Naive thymus-derived CD4-positive, alpha-beta T cell (primary cell): ENCODE data around the gene ELK4. TPM values are rescaled to one million over a fixed set of nuclear protein-coding genes. Genes with fewer than 3 reads are reported as not detected.

Source experiments
- ATAC-seq: fragments of 150-1000 bp; cut with Tn5 transposase; 2 replicates; pipeline ENCODE4 v1.10.0; 2021; ENCODE audit warnings: mild to moderate bottlenecking, moderate library complexity
- CTCF ChIA-PET: fragments of 350-600 bp; sonication (Branson Sonifier 250); formaldehyde crosslinking; loops from one replicate; lab custom pipeline; 2021; ENCODE audit warnings: antibody characterized with exemption; lab: Charles Lee
- POLR2A ChIA-PET: fragments of 350-600 bp; sonication (Branson Sonifier 250); formaldehyde crosslinking; loops from one replicate; lab custom pipeline; 2021; ENCODE audit warnings: antibody characterized with exemption, inconsistent platforms; lab: Charles Lee
- DNase-seq, 9 donors: peaks; one replicate each; pipeline versions ENCODE4 v3.0.0 to v3.0.0-alpha.2; 2020 to 2022; ENCODE audit warnings: mixed read lengths in 1 of 9
- H3K27ac ChIP-seq: one replicate; pipeline ENCODE4 v1.7.0; 2013; ENCODE audit warnings: mild to moderate bottlenecking, low read depth, low read length, moderate library complexity
- H3K27me3 ChIP-seq, 2 donors: one replicate each; pipeline ENCODE4 v1.7.0; 2013; ENCODE audit warnings: low read length in 2 of 2, mild to moderate bottlenecking in 2 of 2, moderate library complexity in 2 of 2; ENCODE audit not compliant: control insufficient read depth in 2 of 2, insufficient read depth in 2 of 2
- H3K36me3 ChIP-seq, 3 experiments: 1 replicate in 2 of 3; 2 replicates in 1 of 3; pipeline ENCODE4 v1.7.0; 2013; ENCODE audit warnings: low read length in 3 of 3, mild to moderate bottlenecking in 3 of 3, moderate library complexity in 1 of 3; ENCODE audit not compliant: insufficient read depth in 3 of 3, control insufficient read depth in 2 of 3
- H3K4me1 ChIP-seq, 2 donors: one replicate each; pipeline ENCODE4 v1.7.0; 2013; ENCODE audit warnings: low read length in 2 of 2, mild to moderate bottlenecking in 2 of 2, moderate library complexity in 1 of 2; ENCODE audit not compliant: control insufficient read depth in 2 of 2, insufficient read depth in 2 of 2
- H3K4me3 ChIP-seq: 2 replicates; pipeline ENCODE4 v1.7.0; 2013; ENCODE audit warnings: mild to moderate bottlenecking, low read length
- H3K9me3 ChIP-seq, 3 experiments: 1 replicate in 2 of 3; 2 replicates in 1 of 3; pipeline ENCODE4 v1.7.0; 2013; ENCODE audit warnings: low read length in 3 of 3; ENCODE audit not compliant: control insufficient read depth in 2 of 3
- H3K27ac Mint-ChIP-seq, 9 donors: one replicate each; pipeline ENCODE4 v1.8.0; 2020 to 2022; ENCODE audit warnings: mixed read lengths in 9 of 9, mild to moderate bottlenecking in 8 of 9, moderate library complexity in 5 of 9, inconsistent platforms in 2 of 9
- H3K27me3 Mint-ChIP-seq, 5 donors: one replicate each; pipeline ENCODE4 v1.8.0; 2021 to 2022; ENCODE audit warnings: mixed read lengths in 5 of 5, mild to moderate bottlenecking in 1 of 5
- H3K36me3 Mint-ChIP-seq, 5 donors: one replicate each; pipeline ENCODE4 v1.8.0; 2020 to 2022; ENCODE audit warnings: mixed read lengths in 5 of 5, mild to moderate bottlenecking in 3 of 5, inconsistent platforms in 1 of 5
- H3K4me1 Mint-ChIP-seq, 7 donors: one replicate each; pipeline ENCODE4 v1.8.0; 2020 to 2022; ENCODE audit warnings: mixed read lengths in 7 of 7, mild to moderate bottlenecking in 3 of 7, inconsistent platforms in 1 of 7
- H3K4me3 Mint-ChIP-seq, 10 donors: one replicate each; pipeline ENCODE4 v1.8.0; 2020 to 2022; ENCODE audit warnings: mild to moderate bottlenecking in 10 of 10, mixed read lengths in 10 of 10, moderate library complexity in 6 of 10, inconsistent platforms in 2 of 10
- H3K9me3 Mint-ChIP-seq, 11 donors: one replicate each; pipeline ENCODE4 v1.8.0; 2020 to 2022; ENCODE audit warnings: mixed read lengths in 11 of 11, mild to moderate bottlenecking in 4 of 11, inconsistent platforms in 1 of 11, moderate library complexity in 1 of 11
- intact Hi-C, 2 donors: fragments of 100-400 bp; cut with micrococcal nuclease; formaldehyde crosslinking; loops; one replicate each; pipeline ENCODE4 v1.15.1; 2023
- polyA plus RNA-seq, 2 donors: library from polyadenylated mRNA; unstranded; fragments of 300-500 nt; fragmentation: Illumina TruSeq; gene quantifications; one replicate each; pipeline ENCODE4 v1.2.3, GENCODE V29; 2021
- total RNA-seq, 6 experiments: library from RNA in 5 of 6; stranded (reverse) in 5 of 6; gene quantifications; 1 replicate in 5 of 6; 2 replicates in 1 of 6; pipeline ENCODE4 v1.2.3 and lab custom pipeline; 2021 to 2026

The ELK4 gene
- total and polyA plus RNA-seq, 7 experiments from 2014 or later: 4.0 to 250 (median 123) TPM

DNA sequence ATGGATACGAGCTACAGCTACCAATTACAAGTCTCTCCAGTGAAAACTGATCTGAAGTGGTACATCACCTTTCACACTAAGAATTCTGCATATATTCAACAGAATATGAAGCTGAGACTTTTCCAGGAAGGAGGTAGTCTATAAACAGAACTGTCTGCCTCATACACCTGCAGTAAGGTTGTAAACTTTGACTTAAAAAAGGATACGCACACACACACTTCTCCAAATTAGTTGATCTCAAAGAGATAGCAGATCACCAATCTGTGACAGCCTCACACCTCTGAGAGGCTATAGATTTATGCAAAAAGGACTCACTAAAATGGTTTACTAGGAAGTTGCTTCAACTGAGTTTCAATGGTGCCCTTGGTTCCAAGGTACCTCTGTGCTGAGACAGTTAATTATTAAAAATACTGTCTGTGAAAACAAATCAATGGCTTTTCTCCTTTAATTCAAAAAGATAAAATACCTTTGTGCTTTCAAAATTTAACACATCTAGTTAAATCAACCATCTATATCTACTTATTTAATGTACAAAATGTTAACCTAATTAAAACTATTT lies 17.9 kb downstream of the ELK4 start:
- Histone ChIP-seq H3K4me1 (peaks cover 12 to 22% of the 10 kb centered on the region in 2 donors), H3K36me3 (peaks cover 14 to 69% (median 42%) of the 10 kb centered on the region in 3 experiments), H3K27me3 (no peaks in the 10 kb centered on the region), H3K27ac (peak overlapping the region; percentile 19), H3K4me3 (no peak overlapping the region), H3K9me3 (no peaks in the 10 kb centered on the region)
- peak overlapping the region in 1 of 10 donors; percentile 13 for H3K4me3 Mint-ChIP-seq
- no peaks in the 10 kb centered on the region for H3K27me3 Mint-ChIP-seq
- peaks cover 13 to 42% (median 32%) of the 10 kb centered on the region in 5 donors for H3K36me3 Mint-ChIP-seq
- intact Hi-C loops: no loop called here
- ChIA-PET POLR2A (interaction anchor here (1.1 to 1.7 kb wide), 3 partner anchors 14 to 22 kb away, joined by 3 to 7 read pairs (median 4); no protein-coding TSS in a partner anchor), CTCF (interaction anchor here (3.5 kb wide), 1 partner anchor 21 kb away, joined by 17 read pairs; no protein-coding TSS in a partner anchor)
- no peaks in the 10 kb centered on the region for H3K9me3 Mint-ChIP-seq
- H3K27ac Mint-ChIP-seq: peak overlapping the region in 6 of 9 donors; percentile 3 to 70 (median 63)
- no peak for DNase-seq
- H3K4me1 Mint-ChIP-seq: peaks cover 17 to 72% (median 63%) of the 10 kb centered on the region in 7 donors
- no peak for ATAC-seq

DNA sequence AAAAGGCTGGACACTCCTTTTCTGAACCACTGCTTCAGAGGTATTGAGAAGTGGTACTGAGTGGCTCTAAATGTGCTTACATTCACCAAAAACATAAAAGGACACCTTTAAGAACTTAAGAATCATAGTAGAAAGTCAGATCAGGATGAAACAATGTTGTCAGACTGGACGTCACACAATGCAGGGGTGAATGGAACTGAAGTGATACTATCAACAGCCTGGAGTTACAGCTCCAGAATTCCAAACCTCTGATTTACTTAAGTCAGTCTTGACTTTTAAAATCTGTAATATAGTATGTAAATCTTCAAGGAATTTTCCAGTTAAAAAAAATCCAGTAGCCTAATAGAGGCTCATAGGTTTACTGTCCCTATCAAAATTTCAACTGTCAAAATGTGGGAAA lies 19.3 kb downstream of the ELK4 start:
- ChIA-PET CTCF (interaction anchor here (1.0 to 3.5 kb wide), 2 partner anchors 20 kb away, joined by 4 to 17 read pairs; no protein-coding TSS in a partner anchor), POLR2A (interaction anchor here (1.2 to 1.7 kb wide), 3 partner anchors 19 to 21 kb away, joined by 4 to 7 read pairs (median 4); no protein-coding TSS in a partner anchor)
- Mint-ChIP-seq H3K4me3 (no peak overlapping the region), H3K27me3 (no peaks in the 10 kb centered on the region), H3K36me3 (peaks cover 13 to 42% (median 34%) of the 10 kb centered on the region in 5 donors), H3K9me3 (no peaks in the 10 kb centered on the region), H3K27ac (no peak overlapping the region), H3K4me1 (peaks cover 17 to 82% (median 70%) of the 10 kb centered on the region in 7 donors)
- H3K27ac ChIP-seq: no peak overlapping the region
- peaks cover 12 to 22% of the 10 kb centered on the region in 2 donors for H3K4me1 ChIP-seq
- DNase-seq (no peak), ATAC-seq (no peak)
- intact Hi-C loops: no loop called here
- no peaks in the 10 kb centered on the region for H3K9me3 ChIP-seq
- no peaks in the 10 kb centered on the region for H3K27me3 ChIP-seq
- H3K36me3 ChIP-seq: peaks cover 14 to 66% (median 37%) of the 10 kb centered on the region in 3 experiments
- no peak overlapping the region for H3K4me3 ChIP-seq

DNA sequence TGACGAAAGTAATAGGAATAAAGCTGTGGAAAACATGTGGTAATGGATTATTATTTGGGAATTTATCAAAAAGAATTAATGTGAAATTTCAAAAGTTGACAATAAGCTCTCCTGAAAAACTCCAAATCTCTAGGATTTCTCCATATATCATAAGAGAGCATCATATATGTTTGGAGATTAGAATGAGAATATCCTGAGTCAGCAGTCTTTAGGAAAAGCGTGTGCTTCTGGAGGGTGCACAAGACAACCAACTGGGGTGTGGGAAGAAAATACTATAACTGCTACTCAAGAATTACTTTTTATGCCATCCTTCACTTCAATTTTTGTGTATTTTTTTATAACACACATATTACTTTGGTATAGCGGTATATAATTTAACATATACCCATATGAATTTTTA lies 19.7 kb downstream of the ELK4 start:
- Mint-ChIP-seq H3K27ac (peak overlapping the region in 2 of 9 donors; percentile 24 to 87), H3K4me3 (no peak overlapping the region), H3K9me3 (no peaks in the 10 kb centered on the region), H3K36me3 (peaks cover 13 to 42% (median 34%) of the 10 kb centered on the region in 5 donors), H3K4me1 (peaks cover 17 to 83% (median 70%) of the 10 kb centered on the region in 7 donors), H3K27me3 (no peaks in the 10 kb centered on the region)
- Histone ChIP-seq H3K4me3 (no peak overlapping the region), H3K9me3 (no peaks in the 10 kb centered on the region), H3K27me3 (no peaks in the 10 kb centered on the region), H3K27ac (no peak overlapping the region), H3K36me3 (peaks cover 14 to 68% (median 37%) of the 10 kb centered on the region in 3 experiments), H3K4me1 (peaks cover 12 to 22% of the 10 kb centered on the region in 2 donors)
- no peak for ATAC-seq
- ChIA-PET POLR2A (interaction anchor here (1.2 to 1.5 kb wide), 2 partner anchors 19 to 21 kb away, joined by 4 read pairs; no protein-coding TSS in a partner anchor), CTCF (interaction anchor here (1.0 to 3.5 kb wide), 2 partner anchors 20 kb away, joined by 4 to 17 read pairs; no protein-coding TSS in a partner anchor)
- no peak for DNase-seq
- intact Hi-C loops: no loop called here

DNA sequence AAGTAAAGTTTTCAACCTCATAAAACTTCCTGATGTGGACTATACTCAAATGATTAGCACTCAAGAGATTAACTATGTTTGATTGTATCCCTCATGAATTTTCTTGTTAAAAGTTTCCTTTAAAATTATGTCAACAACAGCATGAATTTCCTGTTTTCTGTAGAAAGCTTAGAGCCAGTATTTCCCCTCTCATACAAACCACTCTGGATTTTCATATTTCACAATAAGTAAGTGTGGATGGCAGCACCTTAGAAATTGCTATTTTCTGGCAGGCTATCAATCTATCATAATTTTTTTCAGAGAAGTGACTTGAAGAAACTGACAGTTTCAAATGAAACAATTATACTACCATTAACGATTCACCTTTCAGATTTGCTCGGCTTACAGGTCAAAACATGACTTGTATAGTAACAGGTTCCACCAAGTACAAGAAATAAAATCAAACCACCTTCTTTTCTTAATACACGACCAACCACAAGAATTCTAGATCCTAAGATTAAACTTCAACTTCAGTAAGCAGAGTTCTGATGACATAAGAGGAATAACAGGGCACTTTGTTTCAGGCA lies 20.8 kb downstream of the ELK4 start:
- intact Hi-C loops: loop anchor here (1.0 to 2.0 kb wide), 2 partner anchors 16 to 21 kb away; partner anchors contain the start of gene ELK4 (in 1 of the 2)
- ChIA-PET CTCF (interaction anchor here (3.5 kb wide), 1 partner anchor 18 kb away, joined by 17 read pairs; no protein-coding TSS in a partner anchor), POLR2A (interaction anchor here (0.6 to 1.5 kb wide), 2 partner anchors 17 to 18 kb away, joined by 4 to 5 read pairs; no protein-coding TSS in a partner anchor)
- H3K27ac ChIP-seq: peak overlapping the region; percentile 27
- H3K4me1 ChIP-seq: peaks cover 12 to 22% of the 10 kb centered on the region in 2 donors
- peaks cover 5 to 59% (median 27%) of the 10 kb centered on the region in 3 experiments for H3K36me3 ChIP-seq
- Mint-ChIP-seq H3K27ac (peak overlapping the region; percentile 24 to 87 (median 65)), H3K27me3 (no peaks in the 10 kb centered on the region), H3K4me3 (peak overlapping the region in 7 of 10 donors; percentile 10 to 66 (median 33)), H3K4me1 (peaks cover 17 to 78% (median 64%) of the 10 kb centered on the region in 7 donors), H3K9me3 (no peaks in the 10 kb centered on the region), H3K36me3 (peaks cover 12 to 35% (median 29%) of the 10 kb centered on the region in 5 donors)
- no peaks in the 10 kb centered on the region for H3K9me3 ChIP-seq
- H3K27me3 ChIP-seq: no peaks in the 10 kb centered on the region
- H3K4me3 ChIP-seq: no peak overlapping the region
- ATAC-seq: no peak
- no peak for DNase-seq

DNA sequence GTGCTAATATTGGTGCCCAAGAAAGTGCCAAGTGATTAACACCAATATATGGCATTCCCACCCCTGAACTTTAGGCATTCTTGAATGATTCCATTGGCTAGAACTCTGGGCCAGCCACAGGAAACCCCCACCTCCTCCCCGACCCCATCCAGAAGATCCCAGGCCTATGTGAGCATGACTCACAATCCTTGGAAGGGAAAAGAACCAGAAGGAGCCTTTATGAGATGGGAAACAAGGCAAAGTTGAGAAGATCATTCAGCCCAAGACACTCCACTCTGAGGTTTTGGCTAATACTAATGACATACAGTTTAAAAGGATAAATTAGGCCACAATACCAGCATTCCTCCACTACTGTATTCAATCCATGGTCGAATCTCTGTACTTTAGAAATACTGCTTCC lies 21.8 kb downstream of the ELK4 start:
- H3K9me3 Mint-ChIP-seq: no peaks in the 10 kb centered on the region
- peak overlapping the region in 1 of 10 donors; percentile 50 for H3K4me3 Mint-ChIP-seq
- no peaks in the 10 kb centered on the region for H3K27me3 ChIP-seq
- H3K27ac ChIP-seq: no peak overlapping the region
- peak overlapping the region in 6 of 9 donors; percentile 12 to 87 (median 52) for H3K27ac Mint-ChIP-seq
- H3K4me1 ChIP-seq: peaks cover 12 to 22% of the 10 kb centered on the region in 2 donors
- ChIA-PET POLR2A (interaction anchor here (2.4 kb wide), 1 partner anchor 22 kb away, joined by 9 read pairs; the partner anchor contains the start of gene ELK4), CTCF (no interaction called here)
- ATAC-seq: no peak
- H3K4me1 Mint-ChIP-seq: peaks cover 20 to 71% (median 57%) of the 10 kb centered on the region in 7 donors
- H3K36me3 ChIP-seq: peaks cover 0 to 52% (median 22%) of the 10 kb centered on the region in 3 experiments
- H3K27me3 Mint-ChIP-seq: no peaks in the 10 kb centered on the region
- intact Hi-C loops: loop anchor here in 1 of 2 donors (2.0 kb wide), 1 partner anchor 15 kb away; no protein-coding TSS in a partner anchor
- no peak for DNase-seq
- H3K4me3 ChIP-seq: no peak overlapping the region
- peaks cover 4 to 28% (median 22%) of the 10 kb centered on the region in 5 donors for H3K36me3 Mint-ChIP-seq
- no peaks in the 10 kb centered on the region for H3K9me3 ChIP-seq

DNA sequence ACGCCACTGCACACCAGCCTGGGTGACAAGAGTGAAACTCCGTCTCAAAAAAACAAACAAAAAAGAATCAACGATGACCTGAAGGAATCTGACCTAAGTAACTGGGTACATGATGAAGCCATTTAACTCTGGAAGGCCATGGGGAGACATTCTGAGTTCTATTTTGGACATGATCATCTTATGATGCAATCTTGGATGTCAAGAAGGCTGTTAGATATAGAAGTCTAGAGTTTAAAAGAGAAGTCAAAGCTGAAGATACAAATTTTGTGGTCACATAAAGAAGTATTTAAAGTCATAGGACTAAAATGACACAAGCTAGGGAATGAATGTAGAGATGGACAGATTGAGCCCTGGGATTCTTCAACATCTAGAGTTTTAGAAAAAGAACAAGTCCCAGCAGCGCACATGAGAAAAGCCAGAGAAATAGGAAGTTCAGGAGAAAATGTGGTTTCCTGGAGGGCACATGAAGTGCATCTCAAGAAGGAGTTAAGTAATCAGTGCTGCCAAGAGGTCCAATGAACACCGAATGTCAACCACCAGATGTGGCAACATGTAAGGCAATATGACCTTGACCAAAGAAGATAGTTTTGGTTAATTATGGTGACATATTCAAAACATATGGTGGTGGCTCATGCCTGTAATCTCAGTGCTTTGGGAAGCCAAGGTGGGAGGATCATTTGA lies 26.8 kb downstream of the ELK4 start:
- no peak overlapping the region for H3K27ac ChIP-seq
- DNase-seq (no peak), ATAC-seq (peak; percentile 34)
- no peak overlapping the region for H3K4me3 Mint-ChIP-seq
- no peak overlapping the region for H3K4me3 ChIP-seq
- H3K4me1 ChIP-seq: no peaks in the 10 kb centered on the region
- peaks cover 13 to 47% (median 33%) of the 10 kb centered on the region in 7 donors for H3K4me1 Mint-ChIP-seq
- no peaks in the 10 kb centered on the region for H3K27me3 Mint-ChIP-seq
- H3K36me3 ChIP-seq: peaks cover 0 to 44% (median under 1%) of the 10 kb centered on the region in 3 experiments
- peaks cover 5 to 23% (median 18%) of the 10 kb centered on the region in 5 donors for H3K36me3 Mint-ChIP-seq
- H3K27me3 ChIP-seq: no peaks in the 10 kb centered on the region
- H3K9me3 ChIP-seq: no peaks in the 10 kb centered on the region
- peak overlapping the region in 7 of 9 donors; percentile 13 to 79 (median 45) for H3K27ac Mint-ChIP-seq
- CTCF ChIA-PET: interaction anchor here (0.7 to 1.3 kb wide), 2 partner anchors 11 to 108 kb away, joined by 3 read pairs; no protein-coding TSS in a partner anchor
- intact Hi-C loops: no loop called here
- no peaks in the 10 kb centered on the region for H3K9me3 Mint-ChIP-seq
- POLR2A ChIA-PET: interaction anchor here (0.6 to 1.3 kb wide), 3 partner anchors 13 to 84 kb away, joined by 3 to 4 read pairs (median 3); no protein-coding TSS in a partner anchor
